Endothelial cell (in vitro differentiated cells): ENCODE data around the gene C10orf143. TPM values are rescaled to one million over a fixed set of nuclear protein-coding genes. Genes with fewer than 3 reads are reported as not detected.

ENCODE experiments used
- DNase-seq: peaks from one replicate; pipeline ENCODE4 v3.0.0; 2021; ENCODE audit warnings: low spot score
- H3K27ac Mint-ChIP-seq: one replicate; pipeline ENCODE4 v1.8.0; 2021; ENCODE audit warnings: mixed read lengths, inconsistent platforms; ENCODE audit not compliant: unreplicated experiment
- H3K27me3 Mint-ChIP-seq: one replicate; pipeline ENCODE4 v1.8.0; 2021; ENCODE audit warnings: mild to moderate bottlenecking, moderate library complexity, mixed read lengths, inconsistent platforms; ENCODE audit not compliant: unreplicated experiment
- H3K36me3 Mint-ChIP-seq: one replicate; pipeline ENCODE4 v1.8.0; 2021; ENCODE audit warnings: mild to moderate bottlenecking, low read depth, mixed read lengths, inconsistent platforms; ENCODE audit not compliant: unreplicated experiment
- H3K4me1 Mint-ChIP-seq: one replicate; pipeline ENCODE4 v1.8.0; 2021; ENCODE audit warnings: mild to moderate bottlenecking, mixed read lengths, inconsistent platforms; ENCODE audit not compliant: unreplicated experiment
- H3K4me3 Mint-ChIP-seq: one replicate; pipeline ENCODE4 v1.8.0; 2021; ENCODE audit warnings: mild to moderate bottlenecking, mixed read lengths, inconsistent platforms; ENCODE audit not compliant: unreplicated experiment
- H3K9me3 Mint-ChIP-seq: one replicate; pipeline ENCODE4 v1.8.0; 2021; ENCODE audit warnings: mixed read lengths, inconsistent platforms; ENCODE audit not compliant: unreplicated experiment
- total RNA-seq: library from RNA; stranded (reverse); fragmentation: NEBNext Ultra II Directional; extraction: Animal tissue kit (Norgen Biotek cat#: 25700); gene quantifications from one replicate; pipeline ENCODE4 v1.2.1, GENCODE V29; 2021; ENCODE audit not compliant: unreplicated experiment
- TF ChIP-seq, protein P1 (sequence below): fragments of 200-600 bp; sonication (generic); IDR thresholded peaks from one replicate; pipeline ENCODE4 v1.5.0; 2021; ENCODE audit warnings: antibody characterized with exemption; ENCODE audit not compliant: unreplicated experiment

The C10orf143 gene
- total RNA-seq, 1 donor from 2014 or later = 3.4 TPM

- no peak overlapping the region for H3K27ac Mint-ChIP-seq
- TF ChIP-seq, protein P1, sequence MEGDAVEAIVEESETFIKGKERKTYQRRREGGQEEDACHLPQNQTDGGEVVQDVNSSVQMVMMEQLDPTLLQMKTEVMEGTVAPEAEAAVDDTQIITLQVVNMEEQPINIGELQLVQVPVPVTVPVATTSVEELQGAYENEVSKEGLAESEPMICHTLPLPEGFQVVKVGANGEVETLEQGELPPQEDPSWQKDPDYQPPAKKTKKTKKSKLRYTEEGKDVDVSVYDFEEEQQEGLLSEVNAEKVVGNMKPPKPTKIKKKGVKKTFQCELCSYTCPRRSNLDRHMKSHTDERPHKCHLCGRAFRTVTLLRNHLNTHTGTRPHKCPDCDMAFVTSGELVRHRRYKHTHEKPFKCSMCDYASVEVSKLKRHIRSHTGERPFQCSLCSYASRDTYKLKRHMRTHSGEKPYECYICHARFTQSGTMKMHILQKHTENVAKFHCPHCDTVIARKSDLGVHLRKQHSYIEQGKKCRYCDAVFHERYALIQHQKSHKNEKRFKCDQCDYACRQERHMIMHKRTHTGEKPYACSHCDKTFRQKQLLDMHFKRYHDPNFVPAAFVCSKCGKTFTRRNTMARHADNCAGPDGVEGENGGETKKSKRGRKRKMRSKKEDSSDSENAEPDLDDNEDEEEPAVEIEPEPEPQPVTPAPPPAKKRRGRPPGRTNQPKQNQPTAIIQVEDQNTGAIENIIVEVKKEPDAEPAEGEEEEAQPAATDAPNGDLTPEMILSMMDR = no peak
- H3K9me3 Mint-ChIP-seq = no peaks in the 10 kb centered on the region
- peaks cover 16% of the 10 kb centered on the region for H3K27me3 Mint-ChIP-seq
- no peaks in the 10 kb centered on the region for H3K4me1 Mint-ChIP-seq
- no peak overlapping the region for H3K4me3 Mint-ChIP-seq
- DNase-seq = no peak
- H3K36me3 Mint-ChIP-seq = no peaks in the 10 kb centered on the region
These were observed 87.9 kb downstream of the C10orf143 start for GRCh38 chr10:130022511-130023299.

DNA sequence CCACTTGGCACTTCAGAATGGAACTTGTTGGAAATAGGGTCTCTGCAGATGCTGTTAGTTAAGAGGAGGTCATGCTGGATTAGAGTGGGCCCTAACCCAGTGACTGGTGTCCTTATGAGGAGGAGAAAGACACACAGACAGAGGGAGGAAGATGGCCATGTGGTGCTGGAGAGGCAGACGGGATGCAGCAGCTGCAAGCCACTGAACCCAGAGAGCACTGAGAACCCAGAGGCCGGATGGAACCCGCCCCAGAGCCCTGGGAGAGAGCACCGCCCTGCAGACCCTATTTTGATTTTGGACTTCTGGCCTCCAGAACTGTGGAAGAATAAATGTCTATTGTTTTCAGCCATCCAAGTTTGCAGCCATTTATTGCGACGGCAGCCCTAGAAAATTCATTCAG lies 88.5 kb downstream of the C10orf143 start:
- Mint-ChIP-seq H3K36me3 (no peaks in the 10 kb centered on the region), H3K4me1 (no peaks in the 10 kb centered on the region), H3K27me3 (peaks cover 13% of the 10 kb centered on the region), H3K27ac (no peak overlapping the region), H3K9me3 (no peaks in the 10 kb centered on the region), H3K4me3 (no peak overlapping the region)
- DNase-seq = no peak
- TF ChIP-seq, protein P1 = no peak

GRCh38 chr10:130021383-130021950 lies 89.2 kb downstream of the C10orf143 start:
- Mint-ChIP-seq H3K9me3 (no peaks in the 10 kb centered on the region), H3K36me3 (no peaks in the 10 kb centered on the region), H3K27me3 (peaks cover 11% of the 10 kb centered on the region), H3K4me3 (no peak overlapping the region), H3K4me1 (no peaks in the 10 kb centered on the region), H3K27ac (no peak overlapping the region)
- no peak for DNase-seq
- TF ChIP-seq, protein P1 = no peak

DNA sequence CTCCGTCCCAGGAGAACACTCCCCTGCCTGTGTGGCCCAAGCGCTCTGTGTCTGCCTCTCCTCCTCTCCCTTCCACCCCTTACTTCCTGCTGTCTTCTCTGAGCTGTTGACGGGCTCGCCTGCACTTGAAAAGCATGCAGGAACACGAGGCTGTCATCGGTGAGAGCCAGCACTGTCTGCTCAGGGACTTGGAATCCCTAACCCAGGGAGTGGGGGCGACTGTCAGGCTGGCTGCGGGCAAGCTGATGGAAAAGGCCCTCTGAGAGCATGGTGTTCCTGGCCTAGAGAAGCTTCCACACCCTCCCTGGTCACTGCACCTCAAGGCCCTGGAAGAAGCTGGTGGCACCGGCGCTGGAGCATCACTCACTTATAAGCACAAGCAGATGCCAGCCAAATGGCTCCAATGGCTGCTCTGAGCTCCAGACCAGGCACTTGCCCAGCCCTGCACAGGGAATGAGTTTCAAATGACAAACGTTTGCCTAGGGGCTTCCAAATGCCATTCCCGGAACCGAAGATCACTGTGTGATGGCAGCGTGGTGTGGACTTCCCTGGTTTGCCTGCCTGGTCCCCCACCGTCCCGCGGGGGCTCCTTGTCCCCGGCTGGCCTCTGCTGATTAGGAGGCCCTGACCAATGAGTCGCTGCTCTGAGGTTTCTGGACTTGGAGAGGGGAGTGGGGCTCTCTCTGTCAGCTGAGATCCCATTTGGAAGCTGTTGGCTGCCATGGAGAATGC lies 89.8 kb downstream of the C10orf143 start:
- H3K9me3 Mint-ChIP-seq = no peaks in the 10 kb centered on the region
- no peak for DNase-seq
- no peak overlapping the region for H3K4me3 Mint-ChIP-seq
- TF ChIP-seq, protein P1 = no peak
- no peaks in the 10 kb centered on the region for H3K4me1 Mint-ChIP-seq
- peaks cover 11% of the 10 kb centered on the region for H3K27me3 Mint-ChIP-seq
- H3K27ac Mint-ChIP-seq = no peak overlapping the region
- no peaks in the 10 kb centered on the region for H3K36me3 Mint-ChIP-seq

DNA sequence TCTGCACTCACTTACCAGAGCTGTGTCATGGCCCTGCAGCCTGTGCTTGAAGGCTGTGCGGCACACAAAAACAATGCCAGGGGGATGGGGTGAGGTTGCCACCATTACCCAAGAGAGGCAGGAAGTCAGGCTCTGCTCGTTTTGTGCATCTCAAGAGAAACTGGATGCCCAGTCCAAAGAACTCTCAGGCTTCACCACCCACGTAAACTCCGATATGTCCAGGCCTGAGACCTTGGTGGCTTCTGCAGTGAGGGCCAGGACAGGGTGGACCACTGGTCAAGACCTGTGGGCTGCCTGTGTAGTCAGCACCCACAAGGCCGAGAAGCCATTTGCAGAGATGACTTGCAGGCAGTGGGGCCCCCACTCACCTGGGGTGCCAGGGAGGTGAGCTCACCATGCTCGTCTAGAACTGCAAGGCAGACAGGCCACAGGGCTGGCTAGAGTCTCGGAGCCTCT lies 91.9 kb downstream of the C10orf143 start:
- peaks cover 4% of the 10 kb centered on the region for H3K27me3 Mint-ChIP-seq
- no peaks in the 10 kb centered on the region for H3K36me3 Mint-ChIP-seq
- no peak for DNase-seq
- TF ChIP-seq, protein P1 = no peak
- H3K9me3 Mint-ChIP-seq = no peaks in the 10 kb centered on the region
- H3K4me3 Mint-ChIP-seq = no peak overlapping the region
- H3K4me1 Mint-ChIP-seq = no peaks in the 10 kb centered on the region
- no peak overlapping the region for H3K27ac Mint-ChIP-seq
